SK-N-SH treated with all-trans-retinoic acid at 6 μM for 48 hours (cell line): Measurements from ENCODE around the gene SCLT1.

Experiments used
- ARNTL ChIP-seq: fragments of 450-650 bp; formaldehyde crosslinking; IDR thresholded peaks from 2 replicates; pipeline ENCODE4 v1.5.0; 2020; ENCODE audit warnings: low read depth, mild to moderate bottlenecking, moderate library complexity, borderline replicate concordance
- CSDC2 ChIP-seq: fragments of 250-450 bp; sonication (Bioruptor Pico); IDR thresholded peaks from 2 replicates; pipeline ENCODE4 v1.5.0; 2020; ENCODE audit warnings: mild to moderate bottlenecking, moderate library complexity
- ESRRG ChIP-seq: fragments of 250-450 bp; sonication (Bioruptor Pico); IDR thresholded peaks from 2 replicates; pipeline ENCODE4 v1.6.1; 2021; ENCODE audit warnings: mild to moderate bottlenecking
- ISL1 ChIP-seq: fragments of 250-450 bp; sonication (Bioruptor Pico); IDR thresholded peaks from 2 replicates; pipeline ENCODE4 v2.1.2; 2022; ENCODE audit warnings: mild to moderate bottlenecking, moderate library complexity
- RARB ChIP-seq: fragments of 250-450 bp; sonication (Bioruptor Pico); IDR thresholded peaks from 2 replicates; pipeline ENCODE4 v1.8.0; 2021; ENCODE audit warnings: mild to moderate bottlenecking, moderate library complexity
- TCF4 ChIP-seq: fragments of 250-450 bp; sonication (Bioruptor Pico); IDR thresholded peaks from 2 replicates; pipeline ENCODE4 v1.8.0; 2021; ENCODE audit warnings: mild to moderate bottlenecking, moderate library complexity, borderline replicate concordance
- TOX ChIP-seq: fragments of 250-450 bp; sonication (Bioruptor Pico); IDR thresholded peaks from 2 replicates; pipeline ENCODE4 v1.8.0; 2021; ENCODE audit warnings: mild to moderate bottlenecking, moderate library complexity, borderline replicate concordance
- ZFP3 ChIP-seq: fragments of 250-450 bp; sonication (Bioruptor Pico); IDR thresholded peaks from 2 replicates; pipeline ENCODE4 v1.5.0; 2020; ENCODE audit warnings: mild to moderate bottlenecking, moderate library complexity
- ZFP30 ChIP-seq: fragments of 450-650 bp; formaldehyde crosslinking; IDR thresholded peaks from 2 replicates; pipeline ENCODE4 v1.5.0; 2022; ENCODE audit warnings: mild to moderate bottlenecking, moderate library complexity
- ZNF565 ChIP-seq: fragments of 450-650 bp; formaldehyde crosslinking; conservative IDR thresholded peaks from 2 replicates; pipeline ENCODE4 v1.5.0; 2020; ENCODE audit warnings: low read depth, mild to moderate bottlenecking, moderate library complexity
- ZNF8 ChIP-seq: fragments of 450-650 bp; formaldehyde crosslinking; IDR thresholded peaks from 2 replicates; pipeline ENCODE4 v1.5.0; 2020; ENCODE audit warnings: mild to moderate bottlenecking, moderate library complexity
- TF ChIP-seq, protein P1 (sequence below): fragments of 250-450 bp; sonication (Bioruptor Pico); IDR thresholded peaks from 2 replicates; pipeline ENCODE4 v1.8.0; 2020; ENCODE audit warnings: mild to moderate bottlenecking, moderate library complexity, borderline replicate concordance
- TF ChIP-seq, protein P2 (sequence below): fragments of 250-450 bp; sonication (Bioruptor Pico); IDR thresholded peaks from 2 replicates; pipeline ENCODE4 v1.8.0; 2021; ENCODE audit warnings: low read depth, mild to moderate bottlenecking, moderate library complexity, borderline replicate concordance
- TF ChIP-seq, protein P3 (sequence below): fragments of 250-450 bp; sonication (Bioruptor Pico); IDR thresholded peaks from 2 replicates; pipeline ENCODE4 v1.5.1; 2020; ENCODE audit warnings: low read depth, mild to moderate bottlenecking, moderate library complexity

- TF ChIP-seq ISL1 (no peak), TCF4 (no peak), CSDC2 (no peak), RARB (no peak), ZFP3 (CRISPR knock-in tag) (no peak), TOX (CRISPR knock-in tag) (no peak), ESRRG (CRISPR knock-in tag) (no peak), ZNF565 (CRISPR knock-in tag) (no peak), ARNTL (CRISPR knock-in tag) (no peak), ZNF8 (no peak), ZFP30 (CRISPR knock-in tag) (no peak)
- TF ChIP-seq, protein P1, sequence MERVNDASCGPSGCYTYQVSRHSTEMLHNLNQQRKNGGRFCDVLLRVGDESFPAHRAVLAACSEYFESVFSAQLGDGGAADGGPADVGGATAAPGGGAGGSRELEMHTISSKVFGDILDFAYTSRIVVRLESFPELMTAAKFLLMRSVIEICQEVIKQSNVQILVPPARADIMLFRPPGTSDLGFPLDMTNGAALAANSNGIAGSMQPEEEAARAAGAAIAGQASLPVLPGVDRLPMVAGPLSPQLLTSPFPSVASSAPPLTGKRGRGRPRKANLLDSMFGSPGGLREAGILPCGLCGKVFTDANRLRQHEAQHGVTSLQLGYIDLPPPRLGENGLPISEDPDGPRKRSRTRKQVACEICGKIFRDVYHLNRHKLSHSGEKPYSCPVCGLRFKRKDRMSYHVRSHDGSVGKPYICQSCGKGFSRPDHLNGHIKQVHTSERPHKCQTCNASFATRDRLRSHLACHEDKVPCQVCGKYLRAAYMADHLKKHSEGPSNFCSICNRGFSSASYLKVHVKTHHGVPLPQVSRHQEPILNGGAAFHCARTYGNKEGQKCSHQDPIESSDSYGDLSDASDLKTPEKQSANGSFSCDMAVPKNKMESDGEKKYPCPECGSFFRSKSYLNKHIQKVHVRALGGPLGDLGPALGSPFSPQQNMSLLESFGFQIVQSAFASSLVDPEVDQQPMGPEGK (CRISPR knock-in tag): no peak
- TF ChIP-seq, protein P2, sequence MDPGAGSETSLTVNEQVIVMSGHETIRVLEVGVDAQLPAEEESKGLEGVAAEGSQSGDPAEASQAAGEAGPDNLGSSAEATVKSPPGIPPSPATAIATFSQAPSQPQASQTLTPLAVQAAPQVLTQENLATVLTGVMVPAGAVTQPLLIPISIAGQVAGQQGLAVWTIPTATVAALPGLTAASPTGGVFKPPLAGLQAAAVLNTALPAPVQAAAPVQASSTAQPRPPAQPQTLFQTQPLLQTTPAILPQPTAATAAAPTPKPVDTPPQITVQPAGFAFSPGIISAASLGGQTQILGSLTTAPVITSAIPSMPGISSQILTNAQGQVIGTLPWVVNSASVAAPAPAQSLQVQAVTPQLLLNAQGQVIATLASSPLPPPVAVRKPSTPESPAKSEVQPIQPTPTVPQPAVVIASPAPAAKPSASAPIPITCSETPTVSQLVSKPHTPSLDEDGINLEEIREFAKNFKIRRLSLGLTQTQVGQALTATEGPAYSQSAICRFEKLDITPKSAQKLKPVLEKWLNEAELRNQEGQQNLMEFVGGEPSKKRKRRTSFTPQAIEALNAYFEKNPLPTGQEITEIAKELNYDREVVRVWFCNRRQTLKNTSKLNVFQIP: no peak
- TF ChIP-seq, protein P3, sequence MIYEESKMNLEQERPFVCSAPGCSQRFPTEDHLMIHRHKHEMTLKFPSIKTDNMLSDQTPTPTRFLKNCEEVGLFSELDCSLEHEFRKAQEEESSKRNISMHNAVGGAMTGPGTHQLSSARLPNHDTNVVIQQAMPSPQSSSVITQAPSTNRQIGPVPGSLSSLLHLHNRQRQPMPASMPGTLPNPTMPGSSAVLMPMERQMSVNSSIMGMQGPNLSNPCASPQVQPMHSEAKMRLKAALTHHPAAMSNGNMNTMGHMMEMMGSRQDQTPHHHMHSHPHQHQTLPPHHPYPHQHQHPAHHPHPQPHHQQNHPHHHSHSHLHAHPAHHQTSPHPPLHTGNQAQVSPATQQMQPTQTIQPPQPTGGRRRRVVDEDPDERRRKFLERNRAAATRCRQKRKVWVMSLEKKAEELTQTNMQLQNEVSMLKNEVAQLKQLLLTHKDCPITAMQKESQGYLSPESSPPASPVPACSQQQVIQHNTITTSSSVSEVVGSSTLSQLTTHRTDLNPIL: no peak
Measured at GRCh38 chr4:129046055-129046959, 47.0 kb downstream of the SCLT1 start.
